HG02840 (cell line): Measurements from ENCODE around the gene MSANTD2.

Experiments
- ATAC-seq: cut with Tn5 transposase; IDR thresholded peaks from one replicate; pipeline ENCODE4 v1.9.1; 2021; ENCODE audit warnings: mild to moderate bottlenecking, moderate library complexity, moderate number of reproducible peaks; ENCODE audit not compliant: unreplicated experiment, low FRiP score

The MSANTD2 gene

DNA sequence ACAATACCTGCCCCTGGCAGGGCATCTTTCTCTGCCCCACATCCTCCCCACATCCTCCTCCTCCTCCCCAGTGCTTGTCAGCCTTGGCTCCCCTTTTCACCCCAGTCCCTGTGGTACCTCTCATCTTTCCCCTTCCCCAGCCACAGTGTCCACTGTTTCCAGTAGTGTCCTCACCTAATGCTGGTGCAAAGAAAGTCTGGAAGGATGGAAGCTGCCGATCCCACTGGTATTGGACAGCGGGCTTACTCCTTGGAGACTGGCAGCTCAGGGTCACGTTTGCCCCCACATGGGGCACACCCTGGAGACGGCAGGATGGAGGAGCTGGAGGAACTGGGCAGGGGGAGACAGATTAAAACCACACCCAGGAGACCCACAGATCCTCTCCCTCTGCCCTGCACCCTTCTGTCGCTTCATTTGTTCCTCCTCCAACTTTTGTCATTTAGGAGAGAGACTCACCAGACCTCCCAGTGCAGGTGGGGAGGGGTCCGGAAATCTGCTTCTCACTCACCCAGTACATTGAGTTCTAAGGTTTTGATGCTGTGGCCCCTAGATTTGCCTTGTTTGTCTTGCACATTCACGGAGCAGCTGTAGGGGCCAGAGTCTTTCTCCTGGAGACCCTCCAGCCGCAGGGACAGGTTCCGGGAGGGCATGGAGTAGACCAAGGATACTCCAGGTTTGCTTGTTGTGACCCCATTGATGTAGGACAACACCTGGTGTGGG is 44.0 kb downstream of the MSANTD2 start:
- no peak for ATAC-seq

DNA sequence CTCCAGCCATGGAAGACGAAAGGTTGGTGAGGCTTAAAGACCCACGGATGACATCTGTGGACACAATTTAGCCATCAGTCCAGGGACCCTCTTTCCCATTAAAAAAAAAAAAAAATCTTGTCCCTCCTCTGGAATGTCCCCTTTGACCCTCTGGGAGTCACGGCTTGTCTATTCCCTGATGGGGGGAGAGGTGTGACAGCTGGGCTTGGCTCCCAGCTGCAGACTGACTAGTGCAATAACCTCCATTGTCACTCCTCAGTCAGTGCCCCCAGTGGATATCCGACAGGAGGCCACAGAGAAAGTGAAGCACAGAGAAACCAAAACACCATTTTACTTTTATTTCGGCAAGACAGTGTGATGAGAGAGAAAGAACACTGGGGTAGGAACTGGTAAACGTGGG is 45.5 kb downstream of the MSANTD2 start:
- ATAC-seq: no peak

DNA sequence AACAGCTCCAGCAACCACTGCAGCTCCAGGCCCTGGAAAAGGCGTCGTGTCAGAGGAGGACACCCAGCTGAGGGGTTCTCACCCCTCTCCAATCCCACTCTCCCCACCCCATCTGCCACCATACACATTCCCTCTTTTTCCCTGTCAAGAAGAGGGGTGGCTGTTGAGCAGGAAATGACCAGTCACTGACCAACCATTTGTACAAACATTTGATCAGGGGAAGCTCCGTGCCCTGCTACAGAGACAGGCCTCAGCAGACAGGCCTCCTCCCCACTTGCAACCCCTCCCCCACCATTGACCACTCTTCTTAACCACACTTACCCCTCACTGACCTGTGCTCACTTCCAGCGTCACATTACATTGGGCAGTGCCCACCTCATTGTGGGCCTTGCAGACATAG is 45.9 kb downstream of the MSANTD2 start:
- ATAC-seq: no peak

DNA sequence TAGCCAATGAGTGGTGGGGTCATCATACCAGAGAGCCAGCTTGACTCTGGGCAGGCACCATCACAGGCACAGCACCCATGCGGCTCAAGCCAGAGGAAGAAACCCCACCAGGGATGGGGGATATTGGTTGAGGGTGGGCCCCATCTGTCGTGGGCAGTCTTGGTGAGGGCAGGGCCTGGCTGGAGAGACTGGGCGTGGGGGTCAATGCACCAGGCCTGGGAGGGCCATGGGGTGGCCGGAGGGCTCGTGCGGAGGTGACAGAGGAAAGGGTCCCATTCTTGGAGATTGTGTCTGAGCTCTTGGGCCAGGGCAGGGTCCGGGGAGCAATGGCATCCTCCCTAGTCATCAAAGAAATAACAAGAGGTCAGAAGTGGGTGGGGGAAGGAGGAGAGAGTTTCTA is 46.6 kb downstream of the MSANTD2 start:
- ATAC-seq: no peak

DNA sequence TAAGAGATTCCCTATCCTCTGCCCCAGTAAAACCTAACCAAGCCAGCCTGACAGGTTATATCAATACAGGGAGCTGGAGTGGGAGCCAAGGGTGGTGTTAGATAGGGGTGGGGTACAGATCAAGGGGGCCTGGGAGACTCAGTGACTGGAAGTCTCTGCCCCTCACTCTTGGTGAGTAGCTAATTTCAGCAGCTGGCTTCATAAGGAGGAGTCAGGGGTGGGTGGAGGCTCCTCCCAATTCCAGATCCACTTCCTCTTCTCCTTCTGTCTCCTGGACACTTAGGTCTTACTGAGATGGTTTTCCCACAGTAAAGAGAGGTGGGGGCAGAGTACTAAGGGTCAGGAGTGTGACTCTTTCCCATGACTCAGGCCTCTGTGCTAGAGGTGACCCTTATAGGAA is 47.0 kb downstream of the MSANTD2 start:
- no peak for ATAC-seq

DNA sequence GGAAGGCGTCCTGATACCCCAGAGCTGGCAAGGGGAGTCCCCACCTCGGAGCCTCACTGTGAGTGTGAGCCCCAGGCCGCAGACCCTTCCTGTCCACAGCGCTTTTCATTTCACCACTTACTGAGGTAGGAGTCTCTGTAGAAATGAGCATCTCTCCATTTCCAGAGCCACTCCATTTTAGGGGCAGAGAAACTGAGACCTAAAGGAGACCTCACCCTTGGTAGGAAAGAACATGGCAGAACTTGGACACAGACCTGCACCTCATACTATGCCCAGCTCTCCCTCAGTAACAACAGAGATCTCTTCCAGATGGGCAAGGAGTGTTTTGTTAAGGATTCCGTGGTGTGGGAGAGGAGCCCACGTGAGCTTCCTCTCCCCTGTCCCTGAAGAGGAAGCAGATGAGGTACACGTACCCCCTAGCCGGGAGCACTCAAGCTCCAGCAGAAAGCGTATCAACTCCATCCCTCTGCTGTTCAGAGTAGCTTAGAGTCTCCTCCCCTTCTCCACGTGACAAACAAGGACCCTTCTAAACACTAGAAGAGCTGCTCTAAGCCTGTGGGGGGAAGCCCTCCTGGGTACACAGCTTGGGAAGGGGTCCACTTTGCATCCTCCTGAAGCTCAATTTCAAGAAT is 47.6 kb downstream of the MSANTD2 start:
- ATAC-seq: no peak

DNA sequence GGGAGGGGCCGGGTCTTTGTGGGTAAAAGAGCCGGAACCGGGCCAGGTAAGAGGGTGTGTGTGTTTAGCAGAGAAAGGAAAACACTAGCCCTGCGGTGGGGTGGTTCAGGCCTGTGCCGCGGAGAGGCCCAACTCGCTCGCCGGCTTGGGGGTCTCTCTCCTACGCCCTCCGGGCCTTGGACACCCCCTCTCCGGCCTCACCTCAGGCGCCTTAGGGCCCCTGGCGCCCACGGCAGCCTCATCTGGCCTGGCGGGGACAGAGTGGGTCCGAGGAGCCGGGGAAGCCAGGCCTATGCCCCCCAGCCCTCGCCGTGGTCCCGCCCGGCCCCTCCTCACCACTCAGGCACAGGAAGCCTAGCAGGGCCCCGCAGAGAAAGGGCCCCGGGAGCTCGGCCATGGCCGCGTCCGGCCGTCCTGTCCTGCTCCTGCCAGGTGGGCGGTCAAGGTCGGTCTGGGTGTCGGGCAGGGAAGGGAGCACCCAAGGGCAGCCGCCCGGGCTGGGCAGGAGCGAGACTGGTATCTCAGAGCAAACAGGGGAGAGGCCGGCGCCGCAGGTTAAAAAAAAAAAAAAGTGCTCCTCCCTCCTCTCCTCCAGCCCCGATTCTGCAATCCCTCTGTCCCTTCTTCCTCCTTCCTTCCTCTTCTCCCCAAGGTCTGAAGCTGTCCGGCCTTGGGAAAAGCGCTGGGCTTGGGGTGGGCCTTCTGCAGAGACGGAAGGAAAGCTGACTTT is 48.3 kb downstream of the MSANTD2 start, which contains the start of gene VSIG2:
Gene VSIG2, minus strand, starts transcription at position 515 of the 730 bp plus-strand sequence. Its CDS starts 118 bp downstream, at position 397.
- ATAC-seq: no peak

DNA sequence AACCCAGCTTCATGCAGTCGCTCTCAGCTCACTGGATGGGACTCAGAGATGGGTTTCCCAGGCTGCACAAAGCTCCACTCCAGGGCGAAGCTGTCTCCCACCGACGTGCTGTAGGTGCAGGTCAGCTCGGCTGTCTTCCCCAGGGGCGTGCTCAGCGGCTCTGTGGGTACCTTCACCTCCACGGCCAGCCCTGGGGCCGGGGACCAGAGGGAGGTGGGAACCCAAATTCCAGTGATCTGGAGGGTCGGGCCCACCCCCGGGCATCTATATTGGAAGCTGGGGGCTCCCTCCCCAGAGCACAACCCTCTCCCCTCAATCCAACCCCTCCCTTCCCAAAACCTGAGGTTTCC is 48.8 kb downstream of the MSANTD2 start:
- no peak for ATAC-seq

DNA sequence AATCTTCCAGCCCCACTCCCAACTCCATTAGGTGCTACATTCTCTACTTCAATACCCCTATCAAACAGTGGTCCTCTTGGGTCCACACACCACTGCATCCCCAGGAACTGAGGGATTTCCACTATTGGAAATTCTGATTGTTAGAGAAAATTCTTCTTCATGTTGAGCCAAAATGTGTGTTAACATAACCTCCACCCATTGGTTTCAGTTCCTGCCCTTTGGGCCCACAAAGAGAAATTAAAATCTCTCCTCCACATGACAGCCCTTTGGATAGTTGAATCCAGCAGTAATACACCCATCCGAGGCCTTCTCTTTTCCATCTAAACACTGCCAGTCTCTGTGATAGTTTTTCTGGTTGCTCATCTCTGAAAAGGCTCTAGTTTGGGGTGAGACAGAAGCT is 50.3 kb downstream of the MSANTD2 start:
- no peak for ATAC-seq

DNA sequence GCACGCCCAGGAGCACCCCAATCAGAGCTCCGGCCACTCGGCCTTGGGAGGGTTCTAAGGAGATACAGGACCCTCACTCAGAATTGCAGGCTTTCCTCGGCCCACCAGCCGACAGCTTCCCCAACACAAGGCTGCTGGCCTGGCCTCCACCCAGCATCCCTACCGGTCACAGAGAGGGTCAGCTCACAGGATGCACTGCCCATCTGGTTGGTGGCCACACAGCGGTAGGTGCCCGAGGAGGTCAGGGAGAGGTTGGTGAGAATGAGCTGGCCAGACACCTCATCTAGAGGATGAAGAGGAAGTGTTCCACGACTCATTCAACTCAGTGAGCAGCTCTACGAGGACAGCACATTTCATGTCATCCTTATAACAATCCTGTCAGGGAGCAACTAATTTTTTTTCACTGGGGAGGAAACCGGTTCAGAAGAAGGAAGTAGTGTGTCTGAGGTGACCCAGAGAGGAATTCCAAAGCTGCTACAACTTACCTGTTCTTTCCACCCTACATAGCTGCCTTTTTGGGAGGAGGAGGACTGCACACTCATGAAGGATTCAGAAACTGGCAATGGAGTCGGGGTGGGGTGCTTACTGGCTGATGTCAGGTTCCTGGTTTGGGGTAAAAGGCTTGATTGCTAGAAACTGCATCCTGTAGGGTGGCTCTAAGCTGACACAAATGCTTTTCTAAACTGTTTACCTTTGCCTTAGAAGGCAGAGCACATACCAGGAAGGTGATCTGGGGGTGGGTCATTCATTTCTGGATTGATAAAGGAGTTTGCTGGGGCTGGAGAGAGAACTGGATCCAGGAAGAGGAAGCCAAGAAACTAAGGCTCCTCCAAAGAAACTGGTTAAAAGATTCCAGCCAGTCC is 51.5 kb downstream of the MSANTD2 start:
- no peak for ATAC-seq

DNA sequence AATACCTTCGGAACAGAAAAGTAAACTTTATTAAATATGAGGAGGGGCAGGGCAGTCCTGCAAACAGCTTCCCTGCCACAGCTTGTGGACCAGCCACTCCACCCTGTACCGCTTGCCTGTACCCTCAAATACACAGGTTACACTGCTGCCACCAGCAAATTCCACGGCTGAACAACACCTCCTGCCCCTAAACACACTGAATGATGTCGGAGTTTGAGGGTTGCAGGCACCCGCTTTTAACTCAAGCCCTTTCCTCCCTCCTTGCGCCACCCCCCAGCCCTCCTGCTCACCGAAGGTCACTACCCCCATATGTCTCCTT is 52.1 kb downstream of the MSANTD2 start:
- ATAC-seq: no peak

DNA sequence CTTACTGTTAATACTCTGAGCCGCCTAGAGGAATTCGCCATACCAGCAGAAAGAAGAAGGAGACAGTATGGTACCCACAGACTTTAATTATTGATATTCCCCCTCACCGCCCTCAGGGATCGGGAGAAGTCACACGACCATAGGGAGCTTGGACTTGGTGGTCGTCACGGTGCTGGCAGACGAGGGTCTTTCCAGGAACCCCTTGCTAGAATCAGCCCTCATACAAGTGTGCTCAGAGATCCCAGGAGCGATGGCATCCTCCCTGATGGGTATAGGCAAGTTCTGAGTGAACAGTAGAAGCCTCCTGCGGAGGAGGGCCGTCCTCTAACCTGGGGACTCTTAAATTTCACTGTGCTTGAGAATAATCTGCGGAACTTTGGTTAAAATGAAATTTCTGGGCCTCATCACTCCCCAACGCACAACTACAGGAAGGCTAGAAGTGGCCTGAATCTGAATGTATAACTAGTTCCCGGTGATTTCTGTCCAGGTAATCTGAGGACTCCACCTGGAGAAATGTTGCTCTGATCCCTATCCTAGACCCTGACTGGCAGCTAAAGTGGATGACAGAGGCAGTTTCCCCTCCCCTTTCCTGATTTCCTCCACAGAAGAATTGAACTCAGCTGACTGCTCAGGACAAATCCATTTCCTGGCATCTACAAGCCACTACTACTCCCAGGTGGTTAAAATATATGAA is 52.7 kb downstream of the MSANTD2 start:
- no peak for ATAC-seq

DNA sequence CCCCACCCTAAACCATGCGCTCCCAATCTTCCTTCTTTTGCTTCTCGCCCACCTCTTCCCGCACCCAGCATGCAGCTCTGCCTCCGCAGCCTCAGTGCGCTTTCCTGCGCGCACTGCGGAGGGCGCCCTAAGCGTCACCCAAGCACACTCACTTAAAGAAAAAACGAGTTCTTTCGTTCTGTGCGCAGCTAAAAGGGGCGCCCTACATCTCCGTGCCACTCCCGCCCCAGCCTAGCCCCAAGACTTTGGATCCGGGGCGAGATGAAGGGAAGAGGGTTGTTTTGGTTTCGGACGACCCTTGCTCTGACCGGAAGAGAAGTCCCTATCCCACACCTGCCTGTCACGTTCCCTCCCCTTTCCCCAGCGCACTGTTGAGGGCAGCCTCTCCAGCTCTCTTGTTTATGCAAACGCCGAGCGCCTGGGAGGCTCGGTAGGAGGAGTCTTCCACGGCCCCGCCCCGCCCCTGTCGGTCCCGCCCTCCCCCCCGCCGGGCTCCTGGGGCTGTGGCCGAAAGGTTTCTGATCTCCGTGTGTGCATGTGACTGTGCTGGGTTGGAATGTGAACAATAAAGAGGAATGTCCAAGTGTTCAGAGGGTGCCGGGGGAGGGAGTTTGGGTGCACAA is 53.5 kb downstream of the MSANTD2 start:
- peak; percentile 86 for ATAC-seq

DNA sequence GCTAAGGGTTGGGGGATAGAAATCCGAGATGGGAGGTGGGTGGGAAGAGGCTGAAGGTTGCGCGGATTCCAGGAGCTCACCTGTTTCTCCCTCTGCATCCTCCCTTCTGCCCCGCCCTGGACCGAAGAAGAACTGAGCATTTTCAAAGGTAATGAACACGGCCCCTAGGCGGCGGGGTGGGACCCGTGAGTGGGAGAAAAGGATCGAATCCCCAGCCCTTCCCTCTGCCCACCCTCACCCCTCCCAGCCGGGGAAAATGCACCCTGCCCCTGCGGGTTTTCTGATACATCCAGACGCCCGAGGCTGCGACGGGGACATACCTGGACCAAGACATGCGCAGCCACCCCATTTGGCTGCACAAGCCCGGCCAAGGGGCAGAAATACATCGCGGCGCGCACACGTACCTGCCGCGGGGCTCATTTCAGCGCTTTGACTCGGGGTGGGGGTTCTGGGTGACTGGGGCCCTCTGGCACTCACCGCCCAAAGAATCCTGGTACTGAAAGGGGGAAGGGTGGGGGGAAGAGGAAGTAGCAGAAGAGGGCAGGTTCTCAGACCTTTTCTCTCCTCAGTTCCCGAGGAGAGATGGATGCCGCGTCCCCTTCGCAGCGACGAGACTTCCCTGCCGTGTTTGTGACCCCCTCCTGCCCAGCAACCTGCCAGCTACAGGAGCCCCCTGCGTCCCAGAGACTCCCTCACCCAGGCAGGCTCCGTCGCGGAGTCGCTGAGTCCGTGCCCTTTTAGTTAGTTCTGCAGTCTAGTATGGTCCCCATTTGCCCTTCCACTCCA is 54.2 kb downstream of the MSANTD2 start:
- ATAC-seq: peak; percentile 16

DNA sequence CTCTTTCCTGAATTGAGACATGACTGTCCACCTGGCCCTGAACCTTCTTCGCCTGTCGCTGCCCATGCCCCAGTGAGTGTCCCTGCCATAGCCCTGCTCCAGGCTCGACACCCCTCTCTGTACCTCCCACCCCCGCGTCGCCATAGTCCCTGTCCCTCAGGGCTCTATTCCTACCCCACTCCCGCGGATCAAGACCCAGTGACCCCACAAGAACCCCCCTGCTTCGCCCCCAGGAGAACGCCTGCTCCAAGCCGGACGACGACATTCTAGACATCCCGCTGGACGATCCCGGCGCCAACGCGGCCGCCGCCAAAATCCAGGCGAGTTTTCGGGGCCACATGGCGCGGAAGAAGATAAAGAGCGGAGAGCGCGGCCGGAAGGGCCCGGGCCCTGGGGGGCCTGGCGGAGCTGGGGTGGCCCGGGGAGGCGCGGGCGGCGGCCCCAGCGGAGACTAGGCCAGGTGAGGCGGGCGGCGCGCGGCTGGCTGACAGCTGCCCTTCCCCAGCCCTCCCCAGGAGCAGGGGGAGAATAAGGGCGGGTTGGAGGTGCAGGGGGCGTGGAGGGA is 54.9 kb downstream of the MSANTD2 start:
- ATAC-seq: no peak

DNA sequence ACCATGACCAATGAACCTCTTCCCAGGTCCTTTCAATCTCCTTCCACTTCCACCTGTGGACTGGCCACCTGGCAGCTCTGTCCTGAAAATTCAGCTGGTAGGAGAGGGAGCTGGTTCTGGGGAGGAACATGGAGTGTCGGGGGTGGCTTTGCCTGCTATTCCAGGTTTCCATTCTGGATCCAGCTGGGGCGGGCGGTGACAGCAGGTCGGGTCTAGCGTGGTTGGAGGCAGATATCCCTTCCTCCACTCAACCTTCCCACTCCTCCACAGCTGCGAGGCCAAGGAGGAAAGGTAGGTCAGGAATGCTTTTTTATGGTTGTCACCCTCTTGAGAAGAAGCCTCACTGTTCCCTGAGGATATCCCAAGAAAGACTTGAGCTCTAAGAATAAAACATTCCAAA is 57.2 kb downstream of the MSANTD2 start:
- ATAC-seq: no peak

DNA sequence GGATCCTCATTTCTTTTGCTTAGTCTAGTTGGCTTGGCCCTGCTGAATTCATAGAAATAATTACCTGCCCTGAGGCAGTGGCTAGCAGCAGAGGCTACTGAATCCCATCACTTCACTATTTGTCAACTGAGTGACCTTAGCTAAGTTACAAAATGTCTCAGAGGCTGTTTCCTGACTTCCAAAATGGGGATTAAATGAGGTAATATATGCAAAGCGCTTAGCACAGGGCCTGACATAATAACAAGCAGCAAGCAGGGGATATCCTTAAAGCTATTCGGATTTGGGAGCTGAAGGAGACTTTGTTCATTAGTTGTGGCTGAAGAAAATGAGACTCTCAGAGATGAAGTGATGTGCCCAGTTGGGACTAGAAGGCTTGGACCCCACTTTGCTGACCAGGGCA is 57.7 kb downstream of the MSANTD2 start:
- ATAC-seq: no peak

DNA sequence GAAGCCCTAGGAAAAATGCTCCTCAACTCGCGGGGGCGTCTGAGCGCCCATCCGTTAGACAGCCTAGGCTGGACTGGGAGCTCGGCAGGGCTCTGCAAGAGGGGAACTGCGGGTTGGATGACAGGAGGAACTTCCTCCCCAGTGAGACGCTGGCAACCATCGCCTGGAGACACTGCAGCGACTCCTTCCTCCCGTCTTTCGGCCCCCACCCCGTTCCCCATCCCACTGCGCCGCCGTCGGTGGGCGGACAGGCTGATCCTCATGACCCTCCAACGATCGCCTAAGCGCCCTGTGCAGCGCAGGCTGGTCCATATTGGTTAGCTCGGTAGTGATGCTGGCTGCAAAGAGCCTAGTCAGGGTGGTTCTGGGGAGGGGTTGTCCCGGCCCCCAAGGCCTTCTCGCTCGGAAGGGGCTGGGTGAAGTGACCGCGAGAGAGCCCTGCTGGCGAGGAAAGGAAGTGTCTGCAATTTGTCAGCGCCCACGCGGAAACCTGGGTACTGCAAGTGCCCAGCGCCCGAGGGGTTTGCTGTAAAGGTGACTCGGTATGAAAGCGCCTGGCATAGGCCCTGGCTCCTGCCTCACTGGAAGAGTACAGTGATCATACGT is 59.8 kb downstream of the MSANTD2 start:
- peak; percentile 40 for ATAC-seq
